Right atrium auricular region (tissue), 2 donors: ENCODE results near the gene OSTN. TPM values are rescaled to one million over a fixed set of nuclear protein-coding genes. Genes with fewer than 3 reads are reported as not detected.

ENCODE experiments used
- DNase-seq: peaks from one replicate; pipeline ENCODE4 v3.0.0-alpha.2; 2019; ENCODE audit warnings: low spot score
- H3K27ac ChIP-seq, 2 donors: fragments of 200-600 bp; sonication (generic); 1 replicate in 1 of 2; 2 replicates in 1 of 2; pipeline ENCODE4 v1.5.1; 2016 to 2019
- H3K27me3 ChIP-seq, 2 donors: fragments of 200-600 bp; sonication (generic); one replicate each; pipeline versions ENCODE4 v1.5.1 to v1.6.0; 2017 to 2019
- H3K36me3 ChIP-seq: fragments of 200-600 bp; sonication (generic); one replicate; pipeline ENCODE4 v1.5.1; 2016
- H3K4me1 ChIP-seq, 2 donors: fragments of 200-600 bp; sonication (generic); one replicate each; pipeline versions ENCODE4 v1.5.1 to v1.6.0; 2017 to 2019
- H3K4me3 ChIP-seq, 2 donors: fragments of 200-600 bp; sonication (generic); 1 replicate in 1 of 2; 2 replicates in 1 of 2; pipeline ENCODE4 v1.5.1; 2017 to 2019; ENCODE audit warnings: mild to moderate bottlenecking in 1 of 2, moderate library complexity in 1 of 2
- H3K9me3 ChIP-seq, 2 donors: fragments of 200-600 bp; sonication (generic); one replicate each; pipeline ENCODE4 v1.5.1; 2019
- total RNA-seq, 2 donors: library from RNA; depleted of rRNA; stranded (reverse); fragments of >200 nt; gene quantifications; one replicate each; pipeline ENCODE4 v1.1.0, GENCODE V29; 2016
- TF ChIP-seq, protein P1 (sequence below), 2 donors: fragments of 200-600 bp; sonication (generic); IDR thresholded peaks; one replicate each; pipeline ENCODE4 v1.5.1; 2019; ENCODE audit warnings: antibody characterized with exemption in 2 of 2

The OSTN gene
- total RNA-seq, 2 donors from 2014 or later, result 0.22 TPM; not detected in 1

DNA sequence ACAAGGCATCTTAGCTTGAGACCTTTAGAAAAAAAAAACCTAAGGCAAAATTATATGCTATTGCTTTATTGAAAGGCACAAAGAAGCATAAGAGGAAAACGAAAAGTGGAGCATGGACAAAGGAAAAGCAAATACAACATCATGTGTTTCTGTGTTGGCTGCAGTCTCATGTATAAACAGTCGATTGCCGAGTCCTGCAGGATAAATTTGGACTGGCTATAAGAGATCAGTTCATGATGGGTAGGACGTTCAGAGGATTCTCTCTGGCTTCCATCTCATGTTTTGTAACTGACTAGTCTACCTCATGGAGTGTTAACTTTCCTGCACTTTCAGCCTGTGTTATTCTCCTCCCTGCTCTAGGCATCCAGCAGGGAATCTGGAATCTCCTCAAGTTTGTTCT is 108.3 kb downstream of the OSTN start:
- TF ChIP-seq, protein P1, sequence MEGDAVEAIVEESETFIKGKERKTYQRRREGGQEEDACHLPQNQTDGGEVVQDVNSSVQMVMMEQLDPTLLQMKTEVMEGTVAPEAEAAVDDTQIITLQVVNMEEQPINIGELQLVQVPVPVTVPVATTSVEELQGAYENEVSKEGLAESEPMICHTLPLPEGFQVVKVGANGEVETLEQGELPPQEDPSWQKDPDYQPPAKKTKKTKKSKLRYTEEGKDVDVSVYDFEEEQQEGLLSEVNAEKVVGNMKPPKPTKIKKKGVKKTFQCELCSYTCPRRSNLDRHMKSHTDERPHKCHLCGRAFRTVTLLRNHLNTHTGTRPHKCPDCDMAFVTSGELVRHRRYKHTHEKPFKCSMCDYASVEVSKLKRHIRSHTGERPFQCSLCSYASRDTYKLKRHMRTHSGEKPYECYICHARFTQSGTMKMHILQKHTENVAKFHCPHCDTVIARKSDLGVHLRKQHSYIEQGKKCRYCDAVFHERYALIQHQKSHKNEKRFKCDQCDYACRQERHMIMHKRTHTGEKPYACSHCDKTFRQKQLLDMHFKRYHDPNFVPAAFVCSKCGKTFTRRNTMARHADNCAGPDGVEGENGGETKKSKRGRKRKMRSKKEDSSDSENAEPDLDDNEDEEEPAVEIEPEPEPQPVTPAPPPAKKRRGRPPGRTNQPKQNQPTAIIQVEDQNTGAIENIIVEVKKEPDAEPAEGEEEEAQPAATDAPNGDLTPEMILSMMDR (IDR thresholded peaks at IDR 0.05), result no peak
- DNase-seq, result no peak
- Histone ChIP-seq H3K4me1 (no peaks in the 10 kb centered on the region), H3K4me3 (no peak overlapping the region), H3K36me3 (no peaks in the 10 kb centered on the region), H3K9me3 (no peaks in the 10 kb centered on the region), H3K27me3 (no peaks in the 10 kb centered on the region), H3K27ac (no peak overlapping the region)

DNA sequence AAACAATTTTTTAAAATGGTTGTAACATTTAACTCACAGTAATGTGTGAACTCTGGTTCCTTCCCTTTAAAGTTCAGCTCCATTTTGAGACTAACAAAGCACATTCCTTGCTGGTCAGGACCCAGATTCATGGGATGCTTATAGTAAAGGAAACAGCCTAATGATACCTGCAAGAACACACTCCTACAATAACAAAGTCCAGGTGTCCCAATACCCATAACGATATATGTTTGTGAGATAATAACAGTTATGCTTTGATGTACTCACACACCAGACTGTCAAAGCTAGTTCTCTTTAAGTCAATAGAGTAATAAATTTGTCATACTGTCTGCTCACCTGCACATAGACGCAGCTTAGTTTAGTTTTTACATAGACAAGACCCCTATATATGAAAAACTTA is 114.3 kb downstream of the OSTN start:
- Histone ChIP-seq H3K4me3 (no peak overlapping the region), H3K27ac (no peak overlapping the region)
- TF ChIP-seq, protein P1 (IDR thresholded peaks at IDR 0.05), result no peak

DNA sequence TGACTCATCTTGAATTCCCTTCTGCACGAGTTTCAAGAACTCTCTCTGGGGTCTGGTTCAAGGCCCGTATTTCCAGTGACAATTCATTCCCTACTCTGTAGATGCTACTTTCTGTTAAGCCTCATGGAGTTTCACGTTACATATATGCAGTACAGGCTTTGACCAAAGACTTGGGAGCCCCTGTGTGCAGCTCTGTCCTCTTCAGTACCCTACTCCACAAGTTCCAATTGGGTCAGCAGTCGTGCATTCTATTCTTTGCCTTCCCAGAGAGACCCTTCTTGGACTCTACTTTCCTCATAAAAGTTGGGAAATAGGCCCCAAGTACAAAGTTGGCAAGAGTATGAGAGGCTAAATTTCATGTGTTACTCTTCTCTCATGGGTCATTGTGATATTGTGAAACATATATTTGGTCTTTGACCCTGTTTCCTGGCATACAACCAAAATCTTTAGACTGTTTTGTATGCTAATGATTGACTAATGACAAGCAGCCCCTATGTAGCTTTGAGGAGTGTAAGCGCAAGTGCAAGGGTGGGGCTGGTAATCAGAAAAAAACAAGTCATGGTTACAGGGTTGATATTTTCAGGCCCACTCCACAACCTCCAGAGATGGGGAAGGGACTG is 115.2 kb downstream of the OSTN start:
- H3K4me3 ChIP-seq, result no peak overlapping the region
- H3K27me3 ChIP-seq, result no peaks in the 10 kb centered on the region
- no peaks in the 10 kb centered on the region for H3K9me3 ChIP-seq
- no peak overlapping the region for H3K27ac ChIP-seq
- TF ChIP-seq, protein P1 (IDR thresholded peaks at IDR 0.05), result no peak
- H3K36me3 ChIP-seq, result no peaks in the 10 kb centered on the region
- no peaks in the 10 kb centered on the region for H3K4me1 ChIP-seq
- DNase-seq, result no peak

More for the DNA sequence above, 114.3 kb downstream of the OSTN start:
- Histone ChIP-seq H3K27me3 (no peaks in the 10 kb centered on the region), H3K9me3 (no peaks in the 10 kb centered on the region), H3K4me1 (no peaks in the 10 kb centered on the region), H3K36me3 (no peaks in the 10 kb centered on the region)
- no peak for DNase-seq

Other genes with a start within 250 kb of the OSTN start
- gene CCDC50, start 130.2 kb downstream of the OSTN start, total RNA-seq, result 10 to 100 TPM; 58.7 to 70.7 TPM
- gene UTS2B, start 131.3 kb downstream of the OSTN start, total RNA-seq, result under 1 TPM in 1 of 2 donors, not detected in 1; 0.39 TPM